HEK293T (cell line): ENCODE data around the gene NBAS.

Source experiments
- ARNT ChIP-seq: fragments of 450-650 bp; IDR thresholded peaks from 2 replicates; pipeline ENCODE4 v1.6.1; 2017; ENCODE audit warnings: mild to moderate bottlenecking
- BHLHE40 ChIP-seq: fragments of 450-650 bp; IDR thresholded peaks from 2 replicates; pipeline ENCODE4 v1.6.1; 2016; ENCODE audit warnings: mild to moderate bottlenecking, moderate library complexity, borderline replicate concordance
- CTBP1 ChIP-seq: fragments of 450-650 bp; IDR thresholded peaks from 2 replicates; pipeline ENCODE4 v1.6.1; 2016; ENCODE audit warnings: borderline replicate concordance
- ELF4 ChIP-seq: fragments of 450-650 bp; IDR thresholded peaks from 2 replicates; pipeline ENCODE4 v1.6.1; 2017; ENCODE audit warnings: antibody characterized with exemption
- FOXA1 ChIP-seq: fragments of 450-650 bp; IDR thresholded peaks from 2 replicates; pipeline ENCODE4 v1.6.1; 2016; ENCODE audit warnings: mild to moderate bottlenecking
- FOXK2 ChIP-seq: fragments of 450-650 bp; IDR thresholded peaks from 2 replicates; pipeline ENCODE4 v1.6.1; 2016; ENCODE audit warnings: mild to moderate bottlenecking
- FOXM1 ChIP-seq: fragments of 450-650 bp; IDR thresholded peaks from 2 replicates; pipeline ENCODE4 v1.6.1; 2017; ENCODE audit warnings: mild to moderate bottlenecking, borderline replicate concordance
- HDGF ChIP-seq: fragments of 450-650 bp; IDR thresholded peaks from 2 replicates; pipeline ENCODE4 v1.6.1; 2017; ENCODE audit warnings: antibody characterized with exemption, borderline replicate concordance
- NFRKB ChIP-seq: fragments of 450-650 bp; IDR thresholded peaks from 2 replicates; pipeline ENCODE4 v1.6.1; 2016; ENCODE audit warnings: mild to moderate bottlenecking, moderate library complexity
- SP1 ChIP-seq: fragments of 450-650 bp; IDR thresholded peaks from 2 replicates; pipeline ENCODE4 v1.6.1; 2017
- SUZ12 ChIP-seq: fragments of 450-650 bp; IDR thresholded peaks from 2 replicates; pipeline ENCODE4 v1.6.1; 2016; ENCODE audit warnings: mild to moderate bottlenecking
- TARDBP ChIP-seq: fragments of 450-650 bp; IDR thresholded peaks from 2 replicates; pipeline ENCODE4 v1.6.1; 2016

DNA sequence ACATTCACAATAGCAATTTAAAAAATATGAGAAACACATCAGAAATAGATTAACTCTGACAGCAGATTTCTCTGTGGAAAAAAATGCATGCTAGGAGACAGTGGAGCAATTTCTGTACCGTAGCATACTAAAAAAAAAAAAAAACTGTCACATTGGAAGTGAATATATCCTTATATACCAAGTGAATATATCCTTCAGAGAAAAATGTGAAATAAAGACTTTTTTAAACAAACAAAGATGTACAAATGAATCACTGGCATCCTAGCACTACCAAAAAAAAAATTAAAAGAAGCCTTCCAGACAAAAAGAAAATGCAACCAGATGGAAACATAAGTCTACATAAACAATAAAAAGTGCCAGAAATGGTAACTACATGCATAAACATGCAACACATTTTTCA is 169.4 kb downstream of the NBAS start:
- no peak for TF ChIP-seq FOXM1
- no peak for TF ChIP-seq FOXA1
- TF ChIP-seq SUZ12 = no peak
- TF ChIP-seq BHLHE40 = no peak
- no peak for TF ChIP-seq CTBP1
- TF ChIP-seq NFRKB = no peak
- TF ChIP-seq ELF4 = no peak
- TF ChIP-seq ARNT = no peak
- no peak for TF ChIP-seq HDGF
- TF ChIP-seq SP1 = no peak
- TF ChIP-seq FOXK2 = no peak
- no peak for TF ChIP-seq TARDBP
